ENCODE measurements around the gene ESPNL. TPM values are rescaled to one million over a fixed set of nuclear protein-coding genes. Genes with fewer than 3 reads are reported as not detected.

The ESPNL gene
- total and polyA plus RNA-seq, 9 of the 15 experiments (the other 6 are each of a cell fraction or from before 2014, with no cell fraction given), result 0.03 to 0.09 (median 0.05) TPM; not detected in 3

GRCh38 chr2:238123991-238124470 lies 23.9 kb downstream of the ESPNL start:
- in situ Hi-C loops (cut with MboI), result no loop called here
- BruUV-seq (replicated peaks), result no TSS peak
- no peak for ATAC-seq
- TF ChIP-seq BRF1 (IDR thresholded peaks at IDR 0.05; ENCODE audit: borderline replicate concordance, extremely low read depth, insufficient read length) (no peak), ESRRB (CRISPR knock-in tag; IDR thresholded peaks at IDR 0.05; ENCODE audit: borderline replicate concordance) (no peak), THRAP3 (IDR thresholded peaks at IDR 0.05; ENCODE audit: borderline replicate concordance) (no peak), SMARCC2 (IDR thresholded peaks at IDR 0.05; ENCODE audit: low read depth) (no peak), FOXK1 (CRISPR knock-in tag; IDR thresholded peaks at IDR 0.05; ENCODE audit: borderline replicate concordance) (no peak), DIDO1 (tag; IDR thresholded peaks at IDR 0.05; ENCODE audit: low read depth) (no peak), REST (IDR thresholded peaks at IDR 0.05; ENCODE audit: borderline replicate concordance) (no peak), REST (CRISPR knock-in tag; IDR thresholded peaks at IDR 0.05; ENCODE audit: low read depth) (no peak), POLR2AphosphoS5 (IDR thresholded peaks at IDR 0.05; ENCODE audit: control insufficient read depth, insufficient read depth, low read depth, low read length) (no peak), KLF6 (CRISPR knock-in tag; IDR thresholded peaks at IDR 0.05; ENCODE audit: borderline replicate concordance) (no peak), ETV6 (IDR thresholded peaks at IDR 0.05; ENCODE audit: borderline replicate concordance in 1 of 2, low read depth in 2 of 2, low read length in 1 of 2) (no peak), ETV6 (CRISPR knock-in tag; IDR thresholded peaks at IDR 0.05; ENCODE audit: borderline replicate concordance) (no peak), ZNF586 (CRISPR knock-in tag; conservative IDR thresholded peaks at IDR 0.05) (no peak), ZNF444 (CRISPR knock-in tag; IDR thresholded peaks at IDR 0.05) (no peak)
- TF ChIP-seq, protein P1, sequence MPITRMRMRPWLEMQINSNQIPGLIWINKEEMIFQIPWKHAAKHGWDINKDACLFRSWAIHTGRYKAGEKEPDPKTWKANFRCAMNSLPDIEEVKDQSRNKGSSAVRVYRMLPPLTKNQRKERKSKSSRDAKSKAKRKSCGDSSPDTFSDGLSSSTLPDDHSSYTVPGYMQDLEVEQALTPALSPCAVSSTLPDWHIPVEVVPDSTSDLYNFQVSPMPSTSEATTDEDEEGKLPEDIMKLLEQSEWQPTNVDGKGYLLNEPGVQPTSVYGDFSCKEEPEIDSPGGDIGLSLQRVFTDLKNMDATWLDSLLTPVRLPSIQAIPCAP (CRISPR knock-in tag; IDR thresholded peaks at IDR 0.05; ENCODE audit: borderline replicate concordance), result no peak

More at GRCh38 chr2:238123991-238124470, 23.9 kb downstream of the ESPNL start:
- POLR2A ChIA-PET, result no interaction called here
- Histone ChIP-seq H3K4me1 (replicated peaks in 1 of 2; ENCODE audit: control insufficient read depth in 2 of 2, insufficient read depth in 2 of 2, low read length in 2 of 2) (peaks cover 0 to 49% of the 10 kb centered on the region in 2 experiments; a peak in 3 of 5 replicates), H3K9me1 (ENCODE audit: control insufficient read depth, insufficient read depth, low read length) (no peaks in the 10 kb centered on the region), H3K27me3 (ENCODE audit: control insufficient read depth in 2 of 2, insufficient read depth in 2 of 2, low read length in 2 of 2) (peaks cover 5 to 43% of the 10 kb centered on the region in 2 experiments; a peak in 4 of 5 replicates), H2AFZ (ENCODE audit: low read depth, low read length) (no peak overlapping the region), H3K79me2 (ENCODE audit: control insufficient read depth, insufficient read depth, low read length) (no peaks in the 10 kb centered on the region), H4K20me1 (replicated peaks; ENCODE audit: control insufficient read depth, insufficient read depth, low read length) (no peaks in the 10 kb centered on the region), H3K36me3 (ENCODE audit: control insufficient read depth, insufficient read depth, low read length) (no peaks in the 10 kb centered on the region), H3K9me3 (replicated peaks; ENCODE audit: control insufficient read depth, insufficient read depth, low read depth, low read length) (0 out of 2 replicates have a peak, but pooled peaks cover 2% of the 10 kb centered on the region), H3K4me3 (no peak overlapping the region), H3K4me2 (ENCODE audit: insufficient read depth, low read length) (no peak overlapping the region), H3K9ac (ENCODE audit: insufficient read depth in 1 of 2, low read depth in 2 of 2, low read length in 2 of 2) (no peak overlapping the region), H3K27ac (ENCODE audit: extremely low read depth, low read depth, low read length) (no peak overlapping the region)
- no peak for FAIRE-seq
- WGBS (ENCODE audit: insufficient coverage, low coverage, missing lambda C conversion rate), result 5% methylated on average over 13 of the region's 14 CpGs
- no peak for DNase-seq (ENCODE audit: extremely low read depth in 1 of 4, low spot score in 3 of 4)
- CTCF ChIA-PET (ENCODE audit: low intra/inter-chr PET ratio), result no interaction called here
- intact Hi-C loops (cut with micrococcal nuclease), result no loop called here
